ENCODE data around the gene ADTRP.

DNA sequence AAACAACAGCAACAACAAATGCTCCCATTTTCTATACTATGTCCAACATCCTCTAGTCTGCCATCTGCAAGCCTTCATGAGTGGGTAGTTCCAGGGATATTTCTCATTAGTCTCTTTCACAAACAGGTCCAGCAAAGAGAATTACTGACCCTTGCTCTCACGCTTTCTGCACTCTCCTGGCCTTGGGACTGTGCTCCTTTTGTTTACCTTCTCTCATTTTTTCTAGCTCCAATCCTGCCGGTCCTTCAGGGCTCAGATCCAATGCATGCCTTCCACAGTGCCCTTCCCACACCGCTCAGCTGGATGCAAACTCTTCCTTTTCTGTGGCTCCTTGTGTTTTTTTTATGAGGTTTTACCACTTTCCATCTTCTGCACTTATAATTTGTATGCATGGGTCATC is 47.2 kb downstream of the ADTRP start:
- TF ChIP-seq RFX5 (IDR thresholded peaks at IDR 0.05; ENCODE audit: low read depth, low read length) (no peak), KLF5 (IDR thresholded peaks at IDR 0.05; ENCODE audit: partially characterized antibody) (no peak), SREBF1 (IDR thresholded peaks at IDR 0.05; ENCODE audit: low read length) (no peak), RCOR1 (conservative IDR thresholded peaks at IDR 0.05; ENCODE audit: low read depth, low read length) (no peak), EP300 (IDR thresholded peaks at IDR 0.05; ENCODE audit: borderline replicate concordance in 1 of 2, control insufficient read depth in 1 of 2, low read depth in 2 of 2, low read length in 2 of 2) (no peak), SRF (IDR thresholded peaks at IDR 0.05; ENCODE audit: low read depth in 2 of 2, low read length in 2 of 2) (no peak), POLR2AphosphoS5 (IDR thresholded peaks at IDR 0.05; ENCODE audit: low read length) (peak; percentile 39; the same call in 1 of the 2 replicates), STAT1 (conservative IDR thresholded peaks at IDR 0.05) (no peak), JUND (IDR thresholded peaks at IDR 0.05; ENCODE audit: low read depth, low read length) (no peak), TAF1 (IDR thresholded peaks at IDR 0.05; ENCODE audit: borderline replicate concordance, low read depth, low read length) (0 out of 2 replicates have a peak, but pooled peaks have one; percentile 1), TBL1XR1 (IDR thresholded peaks at IDR 0.05; ENCODE audit: low read depth, low read length) (no peak)
- TF ChIP-seq, protein P1, sequence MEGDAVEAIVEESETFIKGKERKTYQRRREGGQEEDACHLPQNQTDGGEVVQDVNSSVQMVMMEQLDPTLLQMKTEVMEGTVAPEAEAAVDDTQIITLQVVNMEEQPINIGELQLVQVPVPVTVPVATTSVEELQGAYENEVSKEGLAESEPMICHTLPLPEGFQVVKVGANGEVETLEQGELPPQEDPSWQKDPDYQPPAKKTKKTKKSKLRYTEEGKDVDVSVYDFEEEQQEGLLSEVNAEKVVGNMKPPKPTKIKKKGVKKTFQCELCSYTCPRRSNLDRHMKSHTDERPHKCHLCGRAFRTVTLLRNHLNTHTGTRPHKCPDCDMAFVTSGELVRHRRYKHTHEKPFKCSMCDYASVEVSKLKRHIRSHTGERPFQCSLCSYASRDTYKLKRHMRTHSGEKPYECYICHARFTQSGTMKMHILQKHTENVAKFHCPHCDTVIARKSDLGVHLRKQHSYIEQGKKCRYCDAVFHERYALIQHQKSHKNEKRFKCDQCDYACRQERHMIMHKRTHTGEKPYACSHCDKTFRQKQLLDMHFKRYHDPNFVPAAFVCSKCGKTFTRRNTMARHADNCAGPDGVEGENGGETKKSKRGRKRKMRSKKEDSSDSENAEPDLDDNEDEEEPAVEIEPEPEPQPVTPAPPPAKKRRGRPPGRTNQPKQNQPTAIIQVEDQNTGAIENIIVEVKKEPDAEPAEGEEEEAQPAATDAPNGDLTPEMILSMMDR (IDR thresholded peaks at IDR 0.05 in 2 of 3, conservative IDR thresholded peaks at IDR 0.05 in 1 of 3; ENCODE audit: control insufficient read depth in 2 of 3, extremely low read depth in 1 of 3, insufficient read depth in 1 of 3, low read depth in 3 of 3, low read length in 3 of 3): no peak
- TF ChIP-seq, protein P2, sequence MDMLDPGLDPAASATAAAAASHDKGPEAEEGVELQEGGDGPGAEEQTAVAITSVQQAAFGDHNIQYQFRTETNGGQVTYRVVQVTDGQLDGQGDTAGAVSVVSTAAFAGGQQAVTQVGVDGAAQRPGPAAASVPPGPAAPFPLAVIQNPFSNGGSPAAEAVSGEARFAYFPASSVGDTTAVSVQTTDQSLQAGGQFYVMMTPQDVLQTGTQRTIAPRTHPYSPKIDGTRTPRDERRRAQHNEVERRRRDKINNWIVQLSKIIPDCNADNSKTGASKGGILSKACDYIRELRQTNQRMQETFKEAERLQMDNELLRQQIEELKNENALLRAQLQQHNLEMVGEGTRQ (IDR thresholded peaks at IDR 0.05; ENCODE audit: borderline replicate concordance, low read depth, low read length): no peak
- TF ChIP-seq, protein P3, sequence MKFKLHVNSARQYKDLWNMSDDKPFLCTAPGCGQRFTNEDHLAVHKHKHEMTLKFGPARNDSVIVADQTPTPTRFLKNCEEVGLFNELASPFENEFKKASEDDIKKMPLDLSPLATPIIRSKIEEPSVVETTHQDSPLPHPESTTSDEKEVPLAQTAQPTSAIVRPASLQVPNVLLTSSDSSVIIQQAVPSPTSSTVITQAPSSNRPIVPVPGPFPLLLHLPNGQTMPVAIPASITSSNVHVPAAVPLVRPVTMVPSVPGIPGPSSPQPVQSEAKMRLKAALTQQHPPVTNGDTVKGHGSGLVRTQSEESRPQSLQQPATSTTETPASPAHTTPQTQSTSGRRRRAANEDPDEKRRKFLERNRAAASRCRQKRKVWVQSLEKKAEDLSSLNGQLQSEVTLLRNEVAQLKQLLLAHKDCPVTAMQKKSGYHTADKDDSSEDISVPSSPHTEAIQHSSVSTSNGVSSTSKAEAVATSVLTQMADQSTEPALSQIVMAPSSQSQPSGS (IDR thresholded peaks at IDR 0.05; ENCODE audit: low read length): no peak
